Pancreas (tissue), 10 donors: Measurements from ENCODE around the gene KLHL18. TPM values are rescaled to one million over a fixed set of nuclear protein-coding genes. Genes with fewer than 3 reads are reported as not detected.
"Not testable (repeated sequence)": the region's sequence is repeated elsewhere in the genome, so short reads cannot be mapped to it uniquely, and the experiment has no call there.

Source experiments
- ATAC-seq, 4 donors: fragments of 200-7000 bp; cut with Tn5 transposase; one replicate each; pipeline versions ENCODE4 v1.8.0 to v1.9.1; 2020; ENCODE audit warnings: mild to moderate bottlenecking in 4 of 4, moderate library complexity in 4 of 4
- DNase-seq, 6 donors: peaks; one replicate each; pipeline ENCODE4 v3.0.0-alpha.2; 2020
- FAIRE-seq: peaks from 2 replicates; lab custom pipeline; 2012; peaks lifted over from hg19 to GRCh38; lab: Jason Lieb, UNC
- H3K27ac ChIP-seq, 4 donors: fragments of 200-600 bp; sonication (generic); 1 replicate in 3 of 4; 2 replicates in 1 of 4; pipeline versions ENCODE4 v1.5.0 to v1.8.0; 2020
- H3K27me3 ChIP-seq, 4 donors: fragments of 200-600 bp; one replicate each; pipeline ENCODE4 v1.8.0; 2021
- H3K36me3 ChIP-seq, 3 donors: fragments of 200-600 bp; sonication (generic) in 1 of 3; one replicate each; pipeline versions ENCODE4 v1.5.0 to v1.8.0; 2020 to 2021
- H3K4me1 ChIP-seq, 3 donors: fragments of 200-600 bp; one replicate each; pipeline ENCODE4 v1.8.0; 2021
- H3K4me3 ChIP-seq, 4 donors: fragments of 200-600 bp; sonication (generic) in 2 of 4; one replicate each; pipeline versions ENCODE4 v1.5.0 to v1.8.0; 2020 to 2021
- H3K9me3 ChIP-seq, 4 donors: fragments of 200-600 bp; one replicate each; pipeline ENCODE4 v1.8.0; 2021
- CTCF ChIP-seq, 4 donors: fragments of 200-600 bp; sonication (generic) in 3 of 4; IDR thresholded peaks; one replicate each; pipeline versions ENCODE4 v1.5.0 to v1.8.0; 2021; ENCODE audit warnings: antibody characterized with exemption in 4 of 4
- WGBS, 2 donors: extraction: QIAGEN DNeasy Blood & Tissue Kit; methylation state at CpG; one replicate each; pipeline ENCODE4 v1.1.7; 2013; 5-methylcytosine and 5-hydroxymethylcytosine counted together
- intact Hi-C, 3 donors: fragments of 100-400 bp; cut with DNase I; formaldehyde crosslinking; loops; one replicate each; pipeline versions ENCODE4 v1.11.1 to v1.14.2; 2022
- polyA plus RNA-seq, 2 donors: library from polyadenylated mRNA; stranded (reverse); fragments of 200-250 nt; gene quantifications; one replicate each; pipeline ENCODE4 v1.2.3, GENCODE V29; 2013
- total RNA-seq, 6 donors: library from RNA; stranded (reverse); fragmentation: NEBNext Ultra II Directional in 4 of 6; extraction: Animal tissue kit (Norgen Biotek cat#: 25700) in 4 of 6; gene quantifications; one replicate each; pipeline versions ENCODE4 v1.2.1 to v1.2.4, GENCODE V29; 2021 to 2023
- donor health status: healthy with polysubstance abuse.
- donor health status: DM: no; HTN: no; CAD: no; lungs with moderate emphysema.
- donor health status: DM: no; HTN: no; CAD: no.
- donor health status: control.
- donor health status: control.
- donor health status: Bipolar disorder and iron deficiency.
- donor health status: DM: yes; HTN: yes; CAD: no.
- donor health status: DM: no; HTN: no; CAD: no.
- donor health status: DM: no; HTN: no; CAD: no.
- donor health status: DM: yes; HTN: yes; CAD: no.

The KLHL18 gene
- total and polyA plus RNA-seq, 8 donors, result 6.1 to 14.5 (median 9.2) TPM

GRCh38 chr3:47356201-47356600 is 73.5 kb downstream of the KLHL18 start:
- intact Hi-C loops, result no loop called here
- no peak for DNase-seq

GRCh38 chr3:47359323-47359722 is 76.6 kb downstream of the KLHL18 start:
- no peak for DNase-seq
- no peaks in the 10 kb centered on the region for H3K27me3 ChIP-seq
- ATAC-seq, result no peak
- no peak overlapping the region for H3K4me3 ChIP-seq
- intact Hi-C loops, result no loop called here
- H3K27ac ChIP-seq, result no peak overlapping the region
- H3K9me3 ChIP-seq, result no peaks in the 10 kb centered on the region
- H3K4me1 ChIP-seq, result no peaks in the 10 kb centered on the region
- whole genome bisulfite sequencing, 2 donors, result 71 to 75% methylated on average over 1 of the region's 1 CpG
- no peaks in the 10 kb centered on the region for H3K36me3 ChIP-seq
- no peak for TF ChIP-seq CTCF (IDR thresholded peaks at IDR 0.05)
- no peak for FAIRE-seq

More at GRCh38 chr3:47356201-47356600, 73.5 kb downstream of the KLHL18 start:
- 91% methylated on average over 31 of the region's 31 CpGs for WGBS, 2 donors
- Histone ChIP-seq H3K27ac (no peak overlapping the region), H3K4me1 (no peaks in the 10 kb centered on the region), H3K36me3 (no peaks in the 10 kb centered on the region), H3K27me3 (no peaks in the 10 kb centered on the region), H3K9me3 (no peaks in the 10 kb centered on the region), H3K4me3 (no peak overlapping the region)
- no peak for TF ChIP-seq CTCF (IDR thresholded peaks at IDR 0.05)
- ATAC-seq, result no peak
- no peak for FAIRE-seq

GRCh38 chr3:47360110-47360517 is 77.4 kb downstream of the KLHL18 start:
- H3K27ac ChIP-seq, H3K27me3 ChIP-seq, H3K9me3 ChIP-seq, H3K36me3 ChIP-seq, FAIRE-seq, DNase-seq, ATAC-seq, H3K4me1 ChIP-seq, H3K4me3 ChIP-seq, intact Hi-C loops: not testable (repeated sequence)
- WGBS, 2 donors, result 91 to 94% methylated on average over 4 of the region's 4 CpGs

- 77 to 82% methylated on average over 5 of the region's 5 CpGs for WGBS, 2 donors
- Histone ChIP-seq H3K4me3 (no peak overlapping the region), H3K4me1 (peaks cover 0 to 4% (median 0%) of the 10 kb centered on the region in 3 donors), H3K36me3 (no peaks in the 10 kb centered on the region), H3K9me3 (no peaks in the 10 kb centered on the region), H3K27ac (peak overlapping the region in 1 of 4 donors; percentile 8), H3K27me3 (no peaks in the 10 kb centered on the region)
- FAIRE-seq (no peak), ATAC-seq (no peak), DNase-seq (no peak)
- no peak for TF ChIP-seq CTCF (IDR thresholded peaks at IDR 0.05)
- intact Hi-C loops, result no loop called here
Observed at GRCh38 chr3:47362701-47363100, 80.0 kb downstream of the KLHL18 start.

- peak in 1 of 6 donors; percentile 33 for DNase-seq
- ATAC-seq, result peak in 3 of 4 donors; percentile 28 to 68 (median 46)
Observed at GRCh38 chr3:47365213-47366153, 82.7 kb downstream of the KLHL18 start.

More at GRCh38 chr3:47365213-47366153, 82.7 kb downstream of the KLHL18 start:
- 51 to 59% methylated on average over 11 of the region's 11 CpGs for WGBS, 2 donors
- no peak for FAIRE-seq
- no peaks in the 10 kb centered on the region for H3K9me3 ChIP-seq
- intact Hi-C loops, result no loop called here
- no peaks in the 10 kb centered on the region for H3K27me3 ChIP-seq
- H3K4me3 ChIP-seq, result no peak overlapping the region
- H3K36me3 ChIP-seq, result no peaks in the 10 kb centered on the region
- no peak for TF ChIP-seq CTCF (IDR thresholded peaks at IDR 0.05)
- peaks cover 0 to 4% (median 0%) of the 10 kb centered on the region in 3 donors for H3K4me1 ChIP-seq
- H3K27ac ChIP-seq, result no peak overlapping the region
